NT2/D1 (cell line): ENCODE results near the gene ISCA1.

Source experiments
- YY1 ChIP-seq: IDR thresholded peaks from 2 replicates; pipeline ENCODE4 v1.6.1; 2011; ENCODE audit not compliant: insufficient read length, insufficient read depth
- ZNF274 ChIP-seq: IDR thresholded peaks from 2 replicates; pipeline ENCODE4 v1.6.1; 2011; ENCODE audit warnings: mild to moderate bottlenecking, low read depth, low read length

GRCh38 chr9:86257391-86257790, 24.9 kb downstream of the ISCA1 start:
- TF ChIP-seq ZNF274 (no peak), YY1 (no peak)
